ENCODE measurements around the gene SLC25A51.

GRCh38 chr9:37925006-37925405, 21.1 kb upstream of the SLC25A51 start:
- TF ChIP-seq, protein P1, sequence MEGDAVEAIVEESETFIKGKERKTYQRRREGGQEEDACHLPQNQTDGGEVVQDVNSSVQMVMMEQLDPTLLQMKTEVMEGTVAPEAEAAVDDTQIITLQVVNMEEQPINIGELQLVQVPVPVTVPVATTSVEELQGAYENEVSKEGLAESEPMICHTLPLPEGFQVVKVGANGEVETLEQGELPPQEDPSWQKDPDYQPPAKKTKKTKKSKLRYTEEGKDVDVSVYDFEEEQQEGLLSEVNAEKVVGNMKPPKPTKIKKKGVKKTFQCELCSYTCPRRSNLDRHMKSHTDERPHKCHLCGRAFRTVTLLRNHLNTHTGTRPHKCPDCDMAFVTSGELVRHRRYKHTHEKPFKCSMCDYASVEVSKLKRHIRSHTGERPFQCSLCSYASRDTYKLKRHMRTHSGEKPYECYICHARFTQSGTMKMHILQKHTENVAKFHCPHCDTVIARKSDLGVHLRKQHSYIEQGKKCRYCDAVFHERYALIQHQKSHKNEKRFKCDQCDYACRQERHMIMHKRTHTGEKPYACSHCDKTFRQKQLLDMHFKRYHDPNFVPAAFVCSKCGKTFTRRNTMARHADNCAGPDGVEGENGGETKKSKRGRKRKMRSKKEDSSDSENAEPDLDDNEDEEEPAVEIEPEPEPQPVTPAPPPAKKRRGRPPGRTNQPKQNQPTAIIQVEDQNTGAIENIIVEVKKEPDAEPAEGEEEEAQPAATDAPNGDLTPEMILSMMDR (IDR thresholded peaks at IDR 0.05): no peak
- TF ChIP-seq POLR2A (IDR thresholded peaks at IDR 0.05): no peak

Measured in prostate gland (tissue), 2 donors.